KOPT-K1 (cell line): ENCODE data around the gene TOP1.
"Not testable (repeated sequence)": the region's sequence is repeated elsewhere in the genome, so short reads cannot be mapped to it uniquely, and the experiment has no call there.

Source experiments
- H3K27ac ChIP-seq: fragments of 200-600 bp; sonication (generic); 2 replicates; pipeline ENCODE4 v1.5.1; 2016; ENCODE audit warnings: antibody characterized with exemption, mild to moderate bottlenecking, low read depth, low read length; ENCODE audit not compliant: poor library complexity, severe bottlenecking
- H3K36me3 ChIP-seq: fragments of 200-600 bp; sonication (generic); 2 replicates; pipeline ENCODE4 v1.5.1; 2017; ENCODE audit warnings: antibody characterized with exemption, mild to moderate bottlenecking, low read length, moderate library complexity; ENCODE audit not compliant: insufficient read depth
- H3K9me3 ChIP-seq: fragments of 200-600 bp; sonication (generic); 2 replicates; pipeline ENCODE4 v1.5.1; 2017; ENCODE audit warnings: antibody characterized with exemption, low read length, mild to moderate bottlenecking; ENCODE audit not compliant: insufficient read depth, poor library complexity, severe bottlenecking

Gene TOP1

GRCh38 chr20:41131594-41132387 lies 103.2 kb downstream of the TOP1 start:
- Histone ChIP-seq H3K9me3 (no peaks in the 10 kb centered on the region), H3K27ac (no peak overlapping the region), H3K36me3 (peaks cover 10% of the 10 kb centered on the region)

- not testable (repeated sequence) for H3K27ac ChIP-seq, H3K9me3 ChIP-seq, H3K36me3 ChIP-seq
Measured at GRCh38 chr20:41132388-41132775, 103.8 kb downstream of the TOP1 start.

GRCh38 chr20:41133709-41134361 lies 105.2 kb downstream of the TOP1 start:
- Histone ChIP-seq H3K36me3 (no peaks in the 10 kb centered on the region), H3K27ac (no peak overlapping the region), H3K9me3 (no peaks in the 10 kb centered on the region)

GRCh38 chr20:41134362-41135186 lies 106.0 kb downstream of the TOP1 start:
- no peaks in the 10 kb centered on the region for H3K9me3 ChIP-seq
- no peak overlapping the region for H3K27ac ChIP-seq
- H3K36me3 ChIP-seq: 0 out of 2 replicates have a peak, but pooled peaks cover 5% of the 10 kb centered on the region

- Histone ChIP-seq H3K36me3 (peaks cover 12% of the 10 kb centered on the region; the same call in 1 of the 2 replicates), H3K27ac (no peak overlapping the region), H3K9me3 (no peaks in the 10 kb centered on the region)
Measured at GRCh38 chr20:41135187-41135887, 106.7 kb downstream of the TOP1 start.

- H3K27ac ChIP-seq: peak overlapping the region; percentile 81
- no peaks in the 10 kb centered on the region for H3K9me3 ChIP-seq
- H3K36me3 ChIP-seq: peaks cover 19% of the 10 kb centered on the region; the same call in 1 of the 2 replicates
Measured at GRCh38 chr20:41135888-41136679, 107.5 kb downstream of the TOP1 start.

GRCh38 chr20:41136680-41137613 lies 108.3 kb downstream of the TOP1 start, which contains the start of gene PLCG1:
Gene PLCG1 (plus strand): TSS chr20:41137543. CDS start chr20:41137642, 99 bp downstream.
- H3K9me3 ChIP-seq: no peaks in the 10 kb centered on the region
- H3K27ac ChIP-seq: peak within 1 kb of the TSS; percentile 81
- peaks cover 19% of the 10 kb centered on the region; the same call in 1 of the 2 replicates for H3K36me3 ChIP-seq

GRCh38 chr20:41137614-41138474 lies 109.2 kb downstream of the TOP1 start:
- H3K36me3 ChIP-seq: peaks cover 19% of the 10 kb centered on the region; the same call in 1 of the 2 replicates
- H3K27ac ChIP-seq: peak overlapping the region; percentile 81
- H3K9me3 ChIP-seq: no peaks in the 10 kb centered on the region

- Histone ChIP-seq H3K27ac (peak overlapping the region; percentile 81), H3K36me3 (peaks cover 19% of the 10 kb centered on the region), H3K9me3 (no peaks in the 10 kb centered on the region)
Measured at GRCh38 chr20:41138475-41139226, 110.0 kb downstream of the TOP1 start.

GRCh38 chr20:41139227-41140093 lies 110.8 kb downstream of the TOP1 start:
- Histone ChIP-seq H3K27ac (peak overlapping the region; percentile 81), H3K9me3 (no peaks in the 10 kb centered on the region)

More at GRCh38 chr20:41139227-41140093, 110.8 kb downstream of the TOP1 start:
- H3K36me3 ChIP-seq: peaks cover 27% of the 10 kb centered on the region
